NT2/D1 (cell line): ENCODE measurements around the gene SRSF9.
"Not testable (repeated sequence)": the region's sequence is repeated elsewhere in the genome, so short reads cannot be mapped to it uniquely, and the experiment has no call there.

Source experiments
- YY1 ChIP-seq: IDR thresholded peaks from 2 replicates; pipeline ENCODE4 v1.6.1; 2011; ENCODE audit not compliant: insufficient read length, insufficient read depth
- ZNF274 ChIP-seq: IDR thresholded peaks from 2 replicates; pipeline ENCODE4 v1.6.1; 2011; ENCODE audit warnings: mild to moderate bottlenecking, low read depth, low read length

DNA sequence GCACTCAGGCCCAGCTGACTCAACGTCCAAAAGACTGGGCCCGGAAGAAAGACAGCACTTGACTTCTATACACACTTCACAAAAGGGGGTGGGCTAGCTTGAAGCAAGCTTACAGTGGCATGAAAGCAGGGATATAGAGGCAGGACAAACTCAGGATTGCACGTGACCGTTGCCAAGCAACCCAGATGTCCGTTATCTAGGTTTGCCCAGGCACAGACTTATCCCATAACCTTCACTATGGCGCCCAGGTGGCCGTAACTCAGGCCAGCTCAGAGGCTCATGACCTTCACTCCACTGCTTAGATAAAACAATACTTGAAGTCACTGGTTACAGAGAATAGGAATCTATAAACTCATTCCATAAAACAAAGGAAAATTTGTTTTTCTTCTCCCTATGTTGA lies 18.0 kb upstream of the SRSF9 start:
- TF ChIP-seq ZNF274, YY1: not testable (repeated sequence)
